HG02943 (cell line): ENCODE data around the gene DAP.
A peak's percentile ranks its signal among the peaks of the same experiment; 100 is the strongest.

Source experiments
- ATAC-seq: cut with Tn5 transposase; IDR thresholded peaks from one replicate; pipeline ENCODE4 v1.9.1; 2021; ENCODE audit warnings: mild to moderate bottlenecking, low read depth, moderate library complexity; ENCODE audit not compliant: unreplicated experiment

DAP gene

GRCh38 chr5:10712574-10713366, 48.3 kb downstream of the DAP start:
- no peak for ATAC-seq

GRCh38 chr5:10711562-10711961, 49.5 kb downstream of the DAP start:
- ATAC-seq: no peak

- ATAC-seq: no peak
Observed at GRCh38 chr5:10710513-10711128, 50.4 kb downstream of the DAP start.

- no peak for ATAC-seq
Observed at GRCh38 chr5:10709933-10710332, 51.1 kb downstream of the DAP start.

- no peak for ATAC-seq
Observed at GRCh38 chr5:10709409-10709808, 51.6 kb downstream of the DAP start.

- no peak for ATAC-seq
Observed at GRCh38 chr5:10708189-10708944, 52.7 kb downstream of the DAP start.

GRCh38 chr5:10707198-10708142, 53.6 kb downstream of the DAP start:
- ATAC-seq: no peak

- ATAC-seq: no peak
Observed at GRCh38 chr5:10706326-10706725, 54.7 kb downstream of the DAP start.

- no peak for ATAC-seq
Observed at GRCh38 chr5:10705747-10706146, 55.3 kb downstream of the DAP start.

- no peak for ATAC-seq
Observed at GRCh38 chr5:10704949-10705621, 55.9 kb downstream of the DAP start.

GRCh38 chr5:10703676-10704075, 57.4 kb downstream of the DAP start:
- no peak for ATAC-seq

GRCh38 chr5:10702911-10703491, 58.0 kb downstream of the DAP start:
- no peak for ATAC-seq

- ATAC-seq: no peak
Observed at GRCh38 chr5:10702040-10702629, 58.9 kb downstream of the DAP start.

- no peak for ATAC-seq
Observed at GRCh38 chr5:10701567-10702039, 59.4 kb downstream of the DAP start.

- ATAC-seq: peak; percentile 7
Observed at GRCh38 chr5:10700516-10700915, 60.5 kb downstream of the DAP start.

GRCh38 chr5:10699987-10700386, 61.0 kb downstream of the DAP start:
- peak; percentile 63 for ATAC-seq

GRCh38 chr5:10699281-10699874, 61.7 kb downstream of the DAP start:
- ATAC-seq: peak; percentile 28

GRCh38 chr5:10695759-10696543, 65.1 kb downstream of the DAP start:
- ATAC-seq: no peak
